ENCODE measurements around the gene ANKRD30B. TPM values are rescaled to one million over a fixed set of nuclear protein-coding genes. Genes with fewer than 3 reads are reported as not detected.
A peak's percentile ranks its signal among the peaks of the same experiment; 100 is the strongest.
"Not testable (repeated sequence)": the region's sequence is repeated elsewhere in the genome, so short reads cannot be mapped to it uniquely, and the experiment has no call there.

ANKRD30B gene, protein sequence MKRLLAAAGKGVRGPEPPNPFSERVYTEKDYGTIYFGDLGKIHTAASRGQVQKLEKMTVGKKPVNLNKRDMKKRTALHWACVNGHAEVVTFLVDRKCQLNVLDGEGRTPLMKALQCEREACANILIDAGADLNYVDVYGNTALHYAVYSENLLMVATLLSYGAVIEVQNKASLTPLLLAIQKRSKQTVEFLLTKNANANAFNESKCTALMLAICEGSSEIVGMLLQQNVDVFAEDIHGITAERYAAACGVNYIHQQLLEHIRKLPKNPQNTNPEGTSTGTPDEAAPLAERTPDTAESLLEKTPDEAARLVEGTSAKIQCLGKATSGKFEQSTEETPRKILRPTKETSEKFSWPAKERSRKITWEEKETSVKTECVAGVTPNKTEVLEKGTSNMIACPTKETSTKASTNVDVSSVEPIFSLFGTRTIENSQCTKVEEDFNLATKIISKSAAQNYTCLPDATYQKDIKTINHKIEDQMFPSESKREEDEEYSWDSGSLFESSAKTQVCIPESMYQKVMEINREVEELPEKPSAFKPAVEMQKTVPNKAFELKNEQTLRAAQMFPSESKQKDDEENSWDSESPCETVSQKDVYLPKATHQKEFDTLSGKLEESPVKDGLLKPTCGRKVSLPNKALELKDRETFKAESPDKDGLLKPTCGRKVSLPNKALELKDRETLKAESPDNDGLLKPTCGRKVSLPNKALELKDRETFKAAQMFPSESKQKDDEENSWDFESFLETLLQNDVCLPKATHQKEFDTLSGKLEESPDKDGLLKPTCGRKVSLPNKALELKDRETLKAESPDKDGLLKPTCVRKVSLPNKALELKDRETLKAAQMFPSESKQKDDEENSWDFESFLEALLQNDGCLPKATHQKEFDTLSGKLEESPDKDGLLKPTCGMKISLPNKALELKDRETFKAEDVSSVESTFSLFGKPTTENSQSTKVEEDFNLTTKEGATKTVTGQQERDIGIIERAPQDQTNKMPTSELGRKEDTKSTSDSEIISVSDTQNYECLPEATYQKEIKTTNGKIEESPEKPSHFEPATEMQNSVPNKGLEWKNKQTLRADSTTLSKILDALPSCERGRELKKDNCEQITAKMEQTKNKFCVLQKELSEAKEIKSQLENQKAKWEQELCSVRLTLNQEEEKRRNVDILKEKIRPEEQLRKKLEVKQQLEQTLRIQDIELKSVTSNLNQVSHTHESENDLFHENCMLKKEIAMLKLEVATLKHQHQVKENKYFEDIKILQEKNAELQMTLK (N-terminal part only)
- 0.03 and 0.33 TPM in 2 replicates for total RNA-seq (2014; rRNA removed; shearing (Covaris generic))

DNA sequence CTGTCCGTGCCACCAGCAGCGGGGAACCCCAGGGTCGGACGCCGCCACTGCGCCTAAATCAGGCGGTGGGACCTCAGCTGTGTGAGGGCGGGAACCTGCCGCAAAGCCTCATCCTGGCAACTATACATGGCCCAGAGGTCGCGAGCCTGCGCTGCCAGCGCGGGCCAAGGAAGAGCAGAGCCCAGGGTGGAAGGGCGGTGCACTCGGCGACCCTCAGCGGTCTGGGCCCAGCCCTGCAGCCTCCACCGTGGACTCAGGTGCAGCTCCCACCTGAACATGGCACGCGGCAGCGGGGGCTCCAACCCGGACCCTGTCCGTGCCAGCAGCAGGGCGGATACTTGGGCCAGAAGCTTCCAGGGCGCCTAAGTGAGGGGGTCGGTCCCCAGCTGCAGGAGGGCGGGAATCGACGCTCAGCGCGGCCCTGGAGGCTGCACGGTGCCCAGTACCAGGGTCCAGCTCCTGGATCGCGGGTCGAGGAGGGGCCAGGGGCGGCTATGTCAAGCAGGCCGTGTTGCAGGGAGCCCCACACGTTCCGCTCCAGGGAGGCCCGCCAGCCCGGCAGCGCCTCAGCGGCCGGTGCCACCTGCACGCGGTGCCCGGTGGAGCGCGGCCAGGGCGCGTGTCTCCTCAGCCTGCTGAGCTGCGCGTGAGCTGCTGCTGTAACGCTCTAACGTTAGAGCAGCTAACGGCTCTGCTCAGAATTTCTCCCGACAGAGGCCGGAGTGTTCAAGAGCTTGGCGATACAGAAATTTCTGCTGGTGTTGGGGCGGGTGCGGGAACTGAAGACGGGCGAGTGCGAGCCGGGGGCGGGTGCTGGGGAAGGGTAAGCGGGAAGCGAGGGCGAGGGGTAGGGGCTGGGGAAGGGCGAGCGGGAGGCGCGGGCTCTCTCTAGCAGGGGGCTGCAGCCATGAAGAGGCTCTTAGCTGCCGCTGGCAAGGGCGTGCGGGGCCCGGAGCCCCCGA lies at the start of gene ANKRD30B:
ANKRD30B (plus strand) TSS at position 660 of the 962 bp plus-strand sequence; CDS start at position 908, 248 bp downstream.
- no peak for DNase-seq (ENCODE audit: low spot score)

- not testable (repeated sequence) for DNase-seq (ENCODE audit: low spot score)
Measured at GRCh38 chr18:14701286-14702040, 46.5 kb upstream of the ANKRD30B start.

- DNase-seq (ENCODE audit: low spot score) = not testable (repeated sequence)
Measured at GRCh38 chr18:14709761-14710160, 38.2 kb upstream of the ANKRD30B start.

DNA sequence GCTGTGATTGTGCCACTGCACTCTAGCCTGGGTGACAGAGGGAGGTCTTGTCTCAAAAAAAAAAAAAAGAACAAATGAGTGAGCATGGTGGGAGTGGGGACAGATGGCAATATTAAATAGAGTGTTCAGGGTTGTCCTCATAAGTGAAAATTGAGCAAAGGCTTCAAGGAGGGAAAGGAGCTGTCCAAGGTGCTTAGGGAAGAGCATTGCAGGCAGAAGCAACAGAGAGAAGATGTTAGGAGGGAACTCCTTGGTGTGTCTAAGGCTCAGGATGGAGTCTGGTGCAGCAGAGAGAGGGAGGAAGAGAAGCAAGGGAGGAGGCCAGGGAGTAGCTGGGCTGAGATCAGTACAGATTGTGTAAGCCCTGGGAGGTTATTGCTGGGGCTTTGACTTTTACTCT lies 26.4 kb upstream of the ANKRD30B start:
- not testable (repeated sequence) for DNase-seq (ENCODE audit: low spot score)

DNA sequence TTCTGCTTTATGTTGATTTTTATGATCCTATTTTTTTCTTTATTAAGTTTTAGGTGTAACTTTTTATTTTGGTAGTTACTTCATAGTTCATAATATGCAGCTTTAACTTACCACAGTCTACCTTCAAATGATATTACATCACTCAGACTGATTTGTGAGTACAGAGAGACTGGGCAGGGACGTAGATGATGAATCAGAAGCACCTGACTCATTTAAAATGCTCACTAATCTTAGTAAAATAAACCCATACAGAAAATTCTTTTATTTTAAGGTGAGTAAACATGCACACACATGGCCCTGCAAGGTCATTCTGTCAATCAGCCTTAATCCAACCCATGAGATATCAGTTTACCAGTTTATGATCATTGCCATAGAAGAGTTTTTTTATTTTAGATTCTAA lies 8.9 kb upstream of the ANKRD30B start:
- DNase-seq (ENCODE audit: low spot score) = not testable (repeated sequence)

DNA sequence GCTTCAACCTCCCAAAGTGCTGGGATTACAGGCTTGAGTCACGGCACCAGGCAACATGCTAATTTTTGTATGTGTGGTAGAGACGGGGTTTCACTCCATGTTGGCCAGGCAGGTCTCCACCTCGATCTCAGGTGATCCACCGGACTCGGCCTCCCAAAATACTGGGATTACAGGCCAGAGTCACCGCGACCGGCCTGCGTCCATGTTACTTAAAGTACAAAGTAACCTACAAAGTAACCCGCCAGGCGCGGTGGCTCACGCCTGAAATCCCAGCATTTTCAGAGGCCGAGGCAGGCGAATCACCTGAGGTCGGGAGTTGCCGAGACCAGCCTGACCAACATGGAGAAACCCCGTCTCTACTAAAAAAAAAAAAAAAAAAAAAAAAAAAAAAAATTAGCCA lies 1.1 kb upstream of the ANKRD30B start:
- DNase-seq (ENCODE audit: low spot score) = no peak

- DNase-seq (ENCODE audit: low spot score) = no peak
Measured at GRCh38 chr18:14748496-14748895, 524 bp downstream of the ANKRD30B start.

DNA sequence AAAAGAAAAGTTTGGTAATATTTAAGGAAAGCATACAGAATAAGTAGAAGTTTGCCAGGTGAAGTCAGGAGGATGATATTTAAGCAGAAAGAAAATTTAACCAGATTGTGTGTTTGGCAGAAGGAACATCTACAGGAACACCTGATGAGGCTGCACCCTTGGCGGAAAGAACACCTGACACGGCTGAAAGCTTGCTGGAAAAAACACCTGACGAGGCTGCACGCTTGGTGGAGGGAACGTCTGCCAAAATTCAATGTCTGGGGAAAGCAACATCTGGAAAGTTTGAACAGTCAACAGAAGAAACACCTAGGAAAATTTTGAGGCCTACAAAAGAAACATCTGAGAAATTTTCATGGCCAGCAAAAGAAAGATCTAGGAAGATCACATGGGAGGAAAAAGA lies 15.6 kb downstream of the ANKRD30B start:
- DNase-seq (ENCODE audit: low spot score) = not testable (repeated sequence)

DNA sequence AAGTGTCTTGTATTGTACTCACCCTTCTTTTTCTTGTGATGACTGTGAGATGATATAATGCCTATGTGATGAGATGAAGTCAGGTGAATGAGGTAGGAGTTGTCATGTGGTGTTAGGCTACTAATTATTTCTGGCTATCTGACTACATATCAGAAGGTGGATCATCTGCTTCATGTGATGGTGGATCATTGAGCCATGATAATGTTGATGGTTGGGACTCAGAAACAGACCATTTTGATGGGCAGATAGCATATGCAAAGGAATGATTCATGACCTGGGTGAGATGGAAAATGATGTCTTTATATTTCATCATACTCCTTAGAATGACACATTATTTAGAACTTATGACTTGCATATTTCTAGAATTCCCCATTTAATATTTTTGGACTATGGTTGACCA lies 19.5 kb downstream of the ANKRD30B start:
- DNase-seq (ENCODE audit: low spot score) = no peak

DNA sequence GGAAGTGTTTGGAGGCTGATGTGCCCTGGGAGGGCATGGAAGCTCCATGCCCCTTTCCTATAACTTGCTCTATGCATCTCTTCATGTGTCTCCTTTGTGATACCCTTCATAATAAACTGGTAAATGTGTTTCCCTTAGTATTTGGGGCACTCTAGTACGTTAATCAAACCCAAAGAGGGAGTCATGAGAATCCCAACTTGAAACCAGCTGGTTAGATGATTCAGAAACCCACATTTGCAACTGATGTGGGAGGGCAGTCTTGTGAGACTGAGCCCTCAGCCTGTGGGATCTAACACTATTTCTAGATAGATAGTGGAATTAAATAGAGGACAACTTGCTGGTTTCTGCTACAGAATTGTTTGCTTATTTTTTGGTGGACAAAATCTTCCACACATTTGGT lies 20.3 kb downstream of the ANKRD30B start:
- no peak for DNase-seq (ENCODE audit: low spot score)

- DNase-seq (ENCODE audit: low spot score) = no peak
Measured at GRCh38 chr18:14769381-14769780, 21.4 kb downstream of the ANKRD30B start.

DNA sequence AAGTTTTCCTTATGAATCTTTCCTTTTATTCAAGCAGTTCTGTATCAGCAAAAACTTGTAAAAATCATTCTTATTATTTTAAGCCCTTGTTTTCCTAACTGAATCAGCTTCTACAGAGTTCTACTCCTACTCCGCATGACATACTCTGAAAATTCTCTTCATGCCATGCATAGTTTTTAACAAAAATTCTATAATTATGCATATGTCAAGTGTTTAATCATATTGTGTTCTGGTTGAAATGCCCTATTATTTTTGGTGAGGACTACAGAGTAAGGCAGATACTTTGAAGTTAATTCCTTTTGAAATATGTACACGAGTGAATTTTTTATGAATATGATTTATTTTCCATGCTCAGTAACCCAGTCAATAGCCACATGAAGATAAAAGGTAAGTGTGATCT lies 28.8 kb downstream of the ANKRD30B start:
- DNase-seq (ENCODE audit: low spot score) = no peak

GRCh38 chr18:14781671-14782070 lies 33.7 kb downstream of the ANKRD30B start:
- peak; percentile 89 for DNase-seq (ENCODE audit: low spot score)

GRCh38 chr18:14784133-14784532 lies 36.2 kb downstream of the ANKRD30B start:
- DNase-seq (ENCODE audit: low spot score) = peak; percentile 66

DNA sequence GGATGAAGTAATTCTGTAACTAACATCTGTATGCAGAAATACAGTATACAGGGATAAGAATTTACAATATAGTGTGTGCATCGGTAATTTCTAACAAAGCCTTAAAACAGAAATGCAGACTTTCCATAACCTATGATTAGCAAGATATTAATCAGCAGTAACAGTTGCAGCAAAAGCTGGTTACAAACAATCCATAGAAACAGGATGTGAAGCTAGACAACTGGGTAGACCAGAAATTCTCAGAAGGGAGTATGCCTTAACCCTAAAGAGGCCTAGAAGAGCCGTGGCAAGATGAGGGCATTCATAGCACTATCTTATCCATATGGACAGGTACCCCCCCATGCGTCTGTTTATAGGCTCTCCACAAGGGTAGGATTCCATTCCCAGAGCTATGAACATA lies 48.9 kb downstream of the ANKRD30B start:
- DNase-seq (ENCODE audit: low spot score) = not testable (repeated sequence)

GRCh38 chr18:14797969-14798764 lies 50.2 kb downstream of the ANKRD30B start:
- DNase-seq (ENCODE audit: low spot score) = peak; percentile 88

DNA sequence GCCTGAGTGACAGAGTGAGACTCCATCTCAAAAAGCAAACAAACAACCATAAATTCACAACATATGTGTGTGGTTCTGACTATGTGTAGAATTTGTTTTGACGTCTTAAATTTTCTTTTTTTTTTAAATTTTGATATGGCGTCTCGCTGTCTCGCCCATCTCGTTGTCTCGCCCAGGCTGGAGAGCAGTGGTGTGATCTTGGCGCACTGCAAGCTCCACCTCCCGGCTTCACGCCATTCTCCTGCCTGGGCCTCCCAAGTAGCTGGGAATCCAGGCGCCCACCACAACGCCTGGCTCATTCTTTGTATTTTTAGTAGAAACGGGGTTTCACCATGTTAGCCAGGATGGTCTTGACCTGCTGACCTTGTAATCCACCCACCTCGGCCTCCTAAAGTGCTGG lies 63.1 kb downstream of the ANKRD30B start:
- not testable (repeated sequence) for DNase-seq (ENCODE audit: low spot score)

GRCh38 chr18:14826972-14827632 lies 79.1 kb downstream of the ANKRD30B start:
- DNase-seq (ENCODE audit: low spot score) = not testable (repeated sequence)
